HL-60 (cell line): ENCODE results near the gene SOSTDC1.

Source experiments
- DNase-seq, 2 experiments: peaks; one replicate each; pipeline ENCODE4 v3.0.0-alpha.2; 2010 to 2020; ENCODE audit warnings: low read depth in 1 of 2, low spot score in 1 of 2
- H3K27ac ChIP-seq: fragments of 250-450 bp; sonication (Bioruptor Pico); replicated peaks from 2 replicates; pipeline ENCODE4 v1.5.1; 2020; ENCODE audit warnings: mild to moderate bottlenecking, moderate library complexity
- H3K27me3 ChIP-seq: fragments of 250-450 bp; sonication (Bioruptor Pico); 2 replicates; pipeline ENCODE4 v1.5.1; 2021; ENCODE audit warnings: mild to moderate bottlenecking, moderate library complexity; ENCODE audit not compliant: insufficient read depth, poor library complexity, severe bottlenecking
- H3K4me3 ChIP-seq: replicated peaks from 2 replicates; pipeline ENCODE4 v1.5.1; 2011; ENCODE audit warnings: mild to moderate bottlenecking, control low read depth, low read length; ENCODE audit not compliant: insufficient read depth
- GABPA ChIP-seq: IDR thresholded peaks from 2 replicates; pipeline ENCODE4 v1.6.1; 2012; ENCODE audit warnings: low read depth
- POLR2AphosphoS5 ChIP-seq: IDR thresholded peaks from 2 replicates; pipeline ENCODE4 v1.6.1; 2012; ENCODE audit warnings: low read depth
- SPI1 ChIP-seq: IDR thresholded peaks from 2 replicates; pipeline ENCODE4 v1.6.1; 2012; ENCODE audit warnings: low read depth, mild to moderate bottlenecking, borderline replicate concordance
- TF ChIP-seq, protein P1 (sequence below): IDR thresholded peaks from 2 replicates; pipeline ENCODE4 v1.6.1; 2012; ENCODE audit warnings: low read depth; ENCODE audit not compliant: insufficient replicate concordance
- TF ChIP-seq, protein P2 (sequence below): IDR thresholded peaks from one replicate; pipeline ENCODE4 v1.5.1; 2011; ENCODE audit warnings: low read length, control low read depth, inconsistent platforms; ENCODE audit not compliant: insufficient read depth

SOSTDC1 gene

DNA sequence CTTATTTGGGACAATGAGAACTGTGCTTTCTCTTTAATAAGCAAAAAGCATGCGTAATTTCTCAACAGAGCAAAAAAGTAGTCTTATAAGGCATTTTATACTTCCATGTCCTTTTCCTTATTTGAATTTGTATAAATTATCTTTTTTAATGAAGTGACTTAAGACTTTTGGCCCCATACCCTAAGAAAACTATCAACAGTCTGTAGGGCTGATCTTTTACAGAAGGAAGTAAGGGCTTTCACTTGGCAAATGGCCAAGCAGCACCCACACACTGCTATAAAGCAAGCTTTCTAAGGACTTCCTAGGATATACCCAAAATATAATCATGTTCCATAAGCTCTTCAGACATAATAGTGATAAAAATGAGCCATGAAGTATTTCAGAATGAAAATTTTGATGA, 47.6 kb downstream of the SOSTDC1 start:
- H3K4me3 ChIP-seq, result no peak overlapping the region
- H3K27ac ChIP-seq, result no peak overlapping the region
- H3K27me3 ChIP-seq, result no peaks in the 10 kb centered on the region
- peak in 1 of 2 experiments; percentile 22 for DNase-seq
- TF ChIP-seq POLR2AphosphoS5, result no peak
- no peak for TF ChIP-seq SPI1
- TF ChIP-seq, protein P1, sequence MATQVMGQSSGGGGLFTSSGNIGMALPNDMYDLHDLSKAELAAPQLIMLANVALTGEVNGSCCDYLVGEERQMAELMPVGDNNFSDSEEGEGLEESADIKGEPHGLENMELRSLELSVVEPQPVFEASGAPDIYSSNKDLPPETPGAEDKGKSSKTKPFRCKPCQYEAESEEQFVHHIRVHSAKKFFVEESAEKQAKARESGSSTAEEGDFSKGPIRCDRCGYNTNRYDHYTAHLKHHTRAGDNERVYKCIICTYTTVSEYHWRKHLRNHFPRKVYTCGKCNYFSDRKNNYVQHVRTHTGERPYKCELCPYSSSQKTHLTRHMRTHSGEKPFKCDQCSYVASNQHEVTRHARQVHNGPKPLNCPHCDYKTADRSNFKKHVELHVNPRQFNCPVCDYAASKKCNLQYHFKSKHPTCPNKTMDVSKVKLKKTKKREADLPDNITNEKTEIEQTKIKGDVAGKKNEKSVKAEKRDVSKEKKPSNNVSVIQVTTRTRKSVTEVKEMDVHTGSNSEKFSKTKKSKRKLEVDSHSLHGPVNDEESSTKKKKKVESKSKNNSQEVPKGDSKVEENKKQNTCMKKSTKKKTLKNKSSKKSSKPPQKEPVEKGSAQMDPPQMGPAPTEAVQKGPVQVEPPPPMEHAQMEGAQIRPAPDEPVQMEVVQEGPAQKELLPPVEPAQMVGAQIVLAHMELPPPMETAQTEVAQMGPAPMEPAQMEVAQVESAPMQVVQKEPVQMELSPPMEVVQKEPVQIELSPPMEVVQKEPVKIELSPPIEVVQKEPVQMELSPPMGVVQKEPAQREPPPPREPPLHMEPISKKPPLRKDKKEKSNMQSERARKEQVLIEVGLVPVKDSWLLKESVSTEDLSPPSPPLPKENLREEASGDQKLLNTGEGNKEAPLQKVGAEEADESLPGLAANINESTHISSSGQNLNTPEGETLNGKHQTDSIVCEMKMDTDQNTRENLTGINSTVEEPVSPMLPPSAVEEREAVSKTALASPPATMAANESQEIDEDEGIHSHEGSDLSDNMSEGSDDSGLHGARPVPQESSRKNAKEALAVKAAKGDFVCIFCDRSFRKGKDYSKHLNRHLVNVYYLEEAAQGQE, result no peak
- TF ChIP-seq, protein P2, sequence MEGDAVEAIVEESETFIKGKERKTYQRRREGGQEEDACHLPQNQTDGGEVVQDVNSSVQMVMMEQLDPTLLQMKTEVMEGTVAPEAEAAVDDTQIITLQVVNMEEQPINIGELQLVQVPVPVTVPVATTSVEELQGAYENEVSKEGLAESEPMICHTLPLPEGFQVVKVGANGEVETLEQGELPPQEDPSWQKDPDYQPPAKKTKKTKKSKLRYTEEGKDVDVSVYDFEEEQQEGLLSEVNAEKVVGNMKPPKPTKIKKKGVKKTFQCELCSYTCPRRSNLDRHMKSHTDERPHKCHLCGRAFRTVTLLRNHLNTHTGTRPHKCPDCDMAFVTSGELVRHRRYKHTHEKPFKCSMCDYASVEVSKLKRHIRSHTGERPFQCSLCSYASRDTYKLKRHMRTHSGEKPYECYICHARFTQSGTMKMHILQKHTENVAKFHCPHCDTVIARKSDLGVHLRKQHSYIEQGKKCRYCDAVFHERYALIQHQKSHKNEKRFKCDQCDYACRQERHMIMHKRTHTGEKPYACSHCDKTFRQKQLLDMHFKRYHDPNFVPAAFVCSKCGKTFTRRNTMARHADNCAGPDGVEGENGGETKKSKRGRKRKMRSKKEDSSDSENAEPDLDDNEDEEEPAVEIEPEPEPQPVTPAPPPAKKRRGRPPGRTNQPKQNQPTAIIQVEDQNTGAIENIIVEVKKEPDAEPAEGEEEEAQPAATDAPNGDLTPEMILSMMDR, result no peak
- TF ChIP-seq GABPA, result no peak

DNA sequence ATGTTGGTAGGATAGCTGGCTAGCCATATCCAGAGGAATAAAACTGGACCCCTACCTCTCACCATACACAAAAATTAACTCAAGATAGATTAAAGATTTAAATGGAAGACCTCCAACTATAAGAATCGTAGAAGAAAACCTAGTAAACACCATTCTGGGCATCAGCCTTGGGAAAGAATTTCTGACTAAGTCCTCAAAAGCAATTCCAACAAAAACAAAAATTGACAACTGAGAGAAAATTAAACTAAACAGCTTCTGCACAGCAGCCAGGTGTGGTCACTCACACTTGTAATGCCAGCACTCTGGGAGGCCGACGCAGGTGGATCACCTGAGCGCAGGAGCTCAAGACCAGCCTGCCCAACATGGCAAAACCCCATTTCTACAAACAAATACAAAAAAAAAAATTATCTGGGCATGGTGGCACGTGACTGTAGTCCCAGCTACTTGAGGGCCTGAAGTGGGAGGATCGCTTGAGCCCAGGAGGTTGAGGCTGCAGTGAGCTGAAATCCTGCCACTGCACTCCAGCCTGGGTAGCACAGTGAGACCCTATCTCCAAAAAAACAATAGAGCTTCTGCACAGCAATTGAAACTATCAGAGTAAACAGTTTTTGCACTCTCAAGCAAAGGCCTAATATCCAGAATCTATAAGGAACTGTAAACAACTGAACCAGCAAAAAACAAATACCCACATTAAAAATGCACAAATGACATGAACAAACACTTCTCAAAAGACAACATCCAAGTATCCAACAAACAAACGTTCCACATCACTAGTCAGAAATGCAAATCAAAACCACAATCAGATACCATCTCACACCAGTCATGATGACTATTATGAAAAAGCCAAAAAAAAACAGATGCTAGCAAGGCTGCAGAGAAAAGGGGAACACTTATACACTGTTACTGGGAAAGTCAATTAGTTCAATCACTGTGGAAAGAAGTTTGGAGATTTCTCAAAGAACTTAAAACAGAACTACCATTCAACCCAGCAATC, 49.0 kb downstream of the SOSTDC1 start:
- no peak for TF ChIP-seq SPI1
- TF ChIP-seq POLR2AphosphoS5, result no peak
- TF ChIP-seq, protein P1, result no peak
- TF ChIP-seq, protein P2, result no peak
- no peak for TF ChIP-seq GABPA
- no peak overlapping the region for H3K27ac ChIP-seq
- H3K4me3 ChIP-seq, result no peak overlapping the region
- H3K27me3 ChIP-seq, result no peaks in the 10 kb centered on the region
- no peak for DNase-seq

DNA sequence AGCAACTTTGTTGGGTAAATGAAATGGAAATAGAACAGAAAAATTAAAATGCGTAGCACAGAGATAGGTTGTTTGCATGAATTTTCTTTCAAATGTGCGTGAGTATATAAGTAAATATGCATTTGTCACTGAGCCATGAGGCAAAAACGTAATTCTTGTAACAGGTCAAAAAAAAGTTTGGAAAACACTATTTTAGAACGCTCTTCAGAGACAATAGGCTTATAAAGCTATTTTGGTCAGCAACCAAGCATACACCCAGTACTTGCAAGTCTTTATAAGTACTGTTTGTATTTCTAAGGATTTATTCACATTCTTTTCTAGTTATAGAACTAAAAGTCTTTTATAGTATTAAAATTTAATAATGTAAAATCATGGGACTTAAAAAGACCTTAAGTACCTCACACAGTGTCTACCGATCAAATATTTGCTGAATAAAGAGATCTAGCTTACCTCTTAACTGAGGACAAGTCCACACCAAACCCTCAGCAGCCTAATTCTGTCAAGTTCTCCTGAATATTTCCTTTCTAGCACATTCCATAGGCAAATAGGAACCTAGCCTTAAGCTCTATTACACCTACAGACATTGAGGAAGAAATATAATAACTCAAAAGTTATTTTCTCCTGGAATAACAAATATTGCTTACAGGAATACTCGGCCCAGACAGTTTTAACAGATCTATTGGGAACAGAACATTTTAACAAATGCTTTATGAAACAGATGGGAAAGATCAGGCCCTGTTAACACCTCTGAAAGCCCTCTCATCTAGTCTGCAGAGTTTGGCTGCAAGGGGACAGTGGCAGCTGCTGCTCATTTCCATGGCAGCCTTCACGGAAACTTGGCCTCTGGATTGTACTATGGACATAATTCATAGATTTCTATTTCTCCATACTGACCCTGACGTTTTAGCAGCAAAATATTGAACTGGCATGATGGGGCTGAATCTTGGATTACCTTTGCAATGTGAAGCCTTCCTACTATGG, 53.0 kb downstream of the SOSTDC1 start:
- TF ChIP-seq, protein P1, result no peak
- TF ChIP-seq, protein P2, result no peak
- TF ChIP-seq GABPA (no peak), POLR2AphosphoS5 (no peak)
- DNase-seq, result no peak
- no peak overlapping the region for H3K27ac ChIP-seq

More for the DNA sequence above, 53.0 kb downstream of the SOSTDC1 start:
- H3K27me3 ChIP-seq, result no peaks in the 10 kb centered on the region
- H3K4me3 ChIP-seq, result no peak overlapping the region
